ENCODE data around the gene B3GNT7.
"Not testable (repeated sequence)": the region's sequence is repeated elsewhere in the genome, so short reads cannot be mapped to it uniquely, and the experiment has no call there.

GRCh38 chr2:231400681-231401080 lies 5.2 kb downstream of the B3GNT7 start:
- TF ChIP-seq, protein P1, sequence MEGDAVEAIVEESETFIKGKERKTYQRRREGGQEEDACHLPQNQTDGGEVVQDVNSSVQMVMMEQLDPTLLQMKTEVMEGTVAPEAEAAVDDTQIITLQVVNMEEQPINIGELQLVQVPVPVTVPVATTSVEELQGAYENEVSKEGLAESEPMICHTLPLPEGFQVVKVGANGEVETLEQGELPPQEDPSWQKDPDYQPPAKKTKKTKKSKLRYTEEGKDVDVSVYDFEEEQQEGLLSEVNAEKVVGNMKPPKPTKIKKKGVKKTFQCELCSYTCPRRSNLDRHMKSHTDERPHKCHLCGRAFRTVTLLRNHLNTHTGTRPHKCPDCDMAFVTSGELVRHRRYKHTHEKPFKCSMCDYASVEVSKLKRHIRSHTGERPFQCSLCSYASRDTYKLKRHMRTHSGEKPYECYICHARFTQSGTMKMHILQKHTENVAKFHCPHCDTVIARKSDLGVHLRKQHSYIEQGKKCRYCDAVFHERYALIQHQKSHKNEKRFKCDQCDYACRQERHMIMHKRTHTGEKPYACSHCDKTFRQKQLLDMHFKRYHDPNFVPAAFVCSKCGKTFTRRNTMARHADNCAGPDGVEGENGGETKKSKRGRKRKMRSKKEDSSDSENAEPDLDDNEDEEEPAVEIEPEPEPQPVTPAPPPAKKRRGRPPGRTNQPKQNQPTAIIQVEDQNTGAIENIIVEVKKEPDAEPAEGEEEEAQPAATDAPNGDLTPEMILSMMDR (conservative IDR thresholded peaks at IDR 0.05; ENCODE audit: low read length): peak; percentile 67
- TF ChIP-seq EZH2phosphoT487 (IDR thresholded peaks at IDR 0.05; ENCODE audit: borderline replicate concordance, low read depth, low read length): not testable (repeated sequence)
